ENCODE data around the gene AUTS2.

Gene AUTS2

GRCh38 chr7:70751895-70752294 lies 1153.6 kb downstream of the AUTS2 start:
- DNase-seq (ENCODE audit: low spot score) = no peak

- DNase-seq (ENCODE audit: low spot score) = peak; percentile 55
These were observed 1154.5 kb downstream of the AUTS2 start for GRCh38 chr7:70752794-70753241.

- no peak for DNase-seq (ENCODE audit: low spot score)
These were observed 1158.5 kb downstream of the AUTS2 start for GRCh38 chr7:70756789-70757188.

- no peak for DNase-seq (ENCODE audit: low spot score)
These were observed 1160.4 kb downstream of the AUTS2 start for GRCh38 chr7:70758646-70759045.

GRCh38 chr7:70759674-70760073 lies 1161.4 kb downstream of the AUTS2 start:
- no peak for DNase-seq (ENCODE audit: low spot score)

GRCh38 chr7:70761711-70762328 lies 1163.5 kb downstream of the AUTS2 start:
- DNase-seq (ENCODE audit: low spot score) = no peak

GRCh38 chr7:70762696-70763095 lies 1164.4 kb downstream of the AUTS2 start:
- DNase-seq (ENCODE audit: low spot score) = no peak

- no peak for DNase-seq (ENCODE audit: low spot score)
These were observed 1165.9 kb downstream of the AUTS2 start for GRCh38 chr7:70763961-70764691.

GRCh38 chr7:70764701-70765208 lies 1166.5 kb downstream of the AUTS2 start:
- no peak for DNase-seq (ENCODE audit: low spot score)

GRCh38 chr7:70765651-70766050 lies 1167.4 kb downstream of the AUTS2 start:
- DNase-seq (ENCODE audit: low spot score) = no peak

GRCh38 chr7:70766109-70766508 lies 1167.8 kb downstream of the AUTS2 start:
- no peak for DNase-seq (ENCODE audit: low spot score)

- no peak for DNase-seq (ENCODE audit: low spot score)
These were observed 1168.4 kb downstream of the AUTS2 start for GRCh38 chr7:70766694-70767093.

GRCh38 chr7:70770154-70770553 lies 1171.9 kb downstream of the AUTS2 start:
- no peak for DNase-seq (ENCODE audit: low spot score)

GRCh38 chr7:70771451-70771850 lies 1173.2 kb downstream of the AUTS2 start:
- no peak for DNase-seq (ENCODE audit: low spot score)

GRCh38 chr7:70772891-70773290 lies 1174.6 kb downstream of the AUTS2 start:
- DNase-seq (ENCODE audit: low spot score) = no peak

- DNase-seq (ENCODE audit: low spot score) = no peak
These were observed 1175.1 kb downstream of the AUTS2 start for GRCh38 chr7:70773406-70773805.

GRCh38 chr7:70774950-70775527 lies 1176.8 kb downstream of the AUTS2 start:
- no peak for DNase-seq (ENCODE audit: low spot score)

GRCh38 chr7:70775570-70776156 lies 1177.4 kb downstream of the AUTS2 start:
- peak; percentile 21 for DNase-seq (ENCODE audit: low spot score)

GRCh38 chr7:70776627-70777101 lies 1178.4 kb downstream of the AUTS2 start:
- DNase-seq (ENCODE audit: low spot score) = peak; percentile 75

GRCh38 chr7:70777251-70777650 lies 1179.0 kb downstream of the AUTS2 start:
- DNase-seq (ENCODE audit: low spot score) = no peak

- no peak for DNase-seq (ENCODE audit: low spot score)
These were observed 1180.3 kb downstream of the AUTS2 start for GRCh38 chr7:70778585-70778984.

GRCh38 chr7:70779321-70779720 lies 1181.0 kb downstream of the AUTS2 start:
- DNase-seq (ENCODE audit: low spot score) = no peak

- DNase-seq (ENCODE audit: low spot score) = no peak
These were observed 1183.6 kb downstream of the AUTS2 start for GRCh38 chr7:70781922-70782311.
